Pulmonary artery endothelial cell (primary cell): ENCODE measurements around the gene PLEKHO2. TPM values are rescaled to one million over a fixed set of nuclear protein-coding genes. Genes with fewer than 3 reads are reported as not detected.

Source experiments
- DNase-seq: peaks from one replicate; pipeline ENCODE4 v3.0.0-alpha.2; 2011; ENCODE audit warnings: low read depth, low spot score
- total RNA-seq: library from RNA; depleted of rRNA; stranded (reverse); fragments of >200 nt; gene quantifications from 2 replicates; pipeline ENCODE4 v1.2.3, GENCODE V29; 2014

Gene PLEKHO2
- total RNA-seq, 1 donor from 2014 or later = 27.4 TPM

DNA sequence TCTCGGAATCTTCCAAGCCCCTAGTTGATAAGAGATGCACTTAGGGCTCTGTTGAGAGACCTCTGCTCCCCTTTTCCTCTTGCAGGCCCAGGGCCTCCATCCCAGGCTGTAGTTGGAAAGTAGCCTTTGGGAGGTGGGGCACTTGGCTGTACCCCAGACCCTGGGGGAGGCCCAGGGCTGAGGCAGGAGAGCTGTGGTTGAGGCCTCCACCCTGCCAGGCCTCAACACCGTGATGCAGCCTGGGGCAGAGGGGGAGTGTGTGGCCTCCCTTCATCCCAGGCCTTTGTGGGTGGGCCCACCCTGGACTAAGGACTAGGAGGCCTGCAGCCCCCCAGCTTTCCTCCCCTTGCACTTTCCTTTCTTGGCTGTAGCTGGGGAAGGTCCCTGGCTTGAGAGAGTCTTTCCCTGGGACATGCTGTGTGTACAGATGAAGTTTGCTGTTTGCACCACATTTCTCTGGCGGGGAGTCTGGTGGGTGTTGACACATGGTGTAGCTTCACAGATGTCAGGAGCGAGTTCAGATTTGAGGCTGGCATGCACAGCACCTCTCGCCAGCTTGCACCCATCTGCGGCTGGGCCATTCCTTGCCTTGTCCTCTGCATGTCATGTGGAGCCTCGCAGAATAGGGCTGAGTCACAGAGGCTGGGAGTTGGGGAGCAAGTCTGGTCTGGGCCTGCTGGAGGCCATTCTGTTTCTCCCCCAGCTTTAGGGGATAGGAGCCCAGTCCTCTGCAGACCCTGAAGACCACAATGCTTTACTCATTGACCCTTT, 13.7 kb downstream of the PLEKHO2 start:
- DNase-seq = no peak

DNA sequence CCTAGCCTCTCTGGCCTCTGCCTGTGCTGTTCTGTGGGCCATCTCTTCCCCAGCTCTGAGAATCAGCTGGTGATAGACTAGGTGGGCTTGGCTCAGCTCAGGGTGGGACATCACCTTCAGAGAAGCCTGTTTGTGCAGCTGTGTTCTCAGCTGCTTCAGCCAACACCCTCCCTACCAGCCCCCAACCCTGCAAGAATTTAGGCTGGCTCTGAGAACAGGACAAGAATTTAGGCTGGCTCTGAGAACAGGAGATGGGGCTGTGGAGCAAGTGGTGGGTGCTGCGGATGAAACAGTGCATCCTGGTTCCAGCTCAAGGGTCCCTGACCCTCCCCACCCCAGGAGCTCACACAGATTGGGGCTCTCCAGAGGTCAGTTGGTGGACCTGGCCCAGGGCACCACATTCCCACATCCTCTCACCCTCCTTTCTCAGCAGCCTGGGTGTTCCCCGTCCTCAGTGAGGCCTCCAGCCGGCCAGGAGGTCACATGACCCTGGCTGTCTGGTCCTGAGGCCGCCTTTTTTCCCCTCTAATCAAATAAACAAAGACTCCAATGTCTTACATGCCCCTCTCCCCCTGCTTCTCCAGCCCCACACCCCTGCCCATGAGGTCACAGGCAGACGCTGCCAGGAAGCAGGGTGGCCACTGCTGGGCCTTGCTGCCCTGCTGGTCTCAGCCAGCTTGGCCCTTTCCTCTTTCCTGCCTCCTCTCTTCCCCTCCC, 14.9 kb downstream of the PLEKHO2 start:
- DNase-seq = no peak

DNA sequence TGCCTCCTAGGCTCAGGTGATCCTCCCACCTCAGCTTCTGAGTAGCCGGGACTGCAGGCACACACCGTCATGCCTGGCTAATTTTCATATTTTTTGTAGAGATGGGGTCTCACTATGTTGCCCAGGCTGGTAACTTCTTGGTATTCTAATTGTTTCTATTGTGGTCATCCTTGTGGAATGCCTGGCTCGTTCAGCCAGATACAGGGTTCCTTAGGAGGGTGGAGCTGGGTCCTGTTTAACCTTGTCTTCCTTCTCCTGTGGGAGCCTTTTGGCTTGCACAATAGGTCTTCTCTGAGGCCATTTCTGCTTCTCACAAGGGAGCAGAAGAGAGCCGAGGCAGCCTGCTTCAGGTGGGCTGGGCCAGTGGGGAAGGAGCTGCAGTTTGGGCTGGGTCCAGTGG, 15.7 kb downstream of the PLEKHO2 start:
- DNase-seq = no peak

DNA sequence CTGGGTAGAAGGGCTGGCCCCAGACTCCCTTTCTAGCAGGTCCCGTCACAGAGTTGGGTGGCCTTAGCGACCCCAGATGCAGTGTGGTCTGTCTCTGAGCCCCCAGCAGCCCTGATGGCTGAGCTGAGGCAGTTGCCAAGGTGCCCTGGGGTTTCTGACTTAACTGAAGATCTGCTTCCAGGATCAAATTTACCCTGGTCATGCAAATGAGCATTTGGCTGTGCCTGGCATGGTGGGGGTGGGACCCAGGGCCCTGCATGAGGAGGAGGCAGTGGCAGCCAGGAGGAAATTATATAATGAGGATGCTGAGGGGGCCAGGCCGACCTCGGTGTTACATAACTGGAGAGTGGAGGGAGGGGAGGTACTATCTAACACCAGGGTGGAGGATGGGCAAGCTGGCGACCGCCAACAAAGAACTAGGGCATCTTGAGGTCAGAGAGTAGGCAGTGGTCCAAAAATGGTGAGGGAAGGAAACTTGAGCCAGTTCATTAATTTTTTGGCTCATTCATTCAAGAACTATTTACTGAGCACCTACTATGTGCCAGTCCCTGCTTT, 16.4 kb downstream of the PLEKHO2 start:
- no peak for DNase-seq

DNA sequence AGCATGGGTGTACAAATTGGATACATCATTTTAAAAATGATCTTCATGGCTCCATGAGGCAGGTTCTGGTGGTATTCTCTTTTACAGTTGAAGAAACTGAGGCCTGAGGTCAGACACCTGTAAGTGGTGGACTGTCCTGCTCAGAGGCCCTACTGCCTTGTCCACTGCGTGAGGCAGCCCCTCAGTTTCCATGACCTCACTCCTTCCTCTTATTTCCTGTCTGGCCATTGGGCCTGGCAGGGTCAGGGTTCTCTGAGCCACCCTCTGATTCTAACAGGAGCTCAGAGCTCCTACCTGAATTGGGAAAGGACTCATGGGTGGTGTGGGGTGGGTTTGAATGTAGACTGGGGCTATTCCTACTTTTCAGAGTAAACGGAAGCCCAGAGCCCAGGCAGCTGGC, 17.5 kb downstream of the PLEKHO2 start:
- no peak for DNase-seq

DNA sequence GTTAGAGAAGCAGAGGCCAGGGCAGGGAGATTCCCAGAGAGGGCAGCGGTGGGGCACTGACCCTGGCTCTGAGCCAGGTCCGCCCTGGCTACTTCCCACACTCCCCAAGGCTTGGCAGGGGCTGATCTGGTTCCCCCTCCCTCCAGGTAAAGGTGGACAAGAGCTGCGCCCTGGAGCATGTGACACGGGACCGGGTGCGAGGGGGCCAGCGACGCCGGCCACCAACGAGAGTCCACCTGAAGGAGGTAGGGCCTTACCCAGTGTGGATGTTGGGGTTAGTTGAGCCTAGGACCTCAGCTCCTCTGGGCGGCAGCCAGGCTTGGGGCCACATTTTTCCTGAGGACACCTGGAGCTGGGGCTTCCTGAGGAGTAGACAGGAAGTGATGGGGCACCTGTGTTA, 19.6 kb downstream of the PLEKHO2 start:
- no peak for DNase-seq

DNA sequence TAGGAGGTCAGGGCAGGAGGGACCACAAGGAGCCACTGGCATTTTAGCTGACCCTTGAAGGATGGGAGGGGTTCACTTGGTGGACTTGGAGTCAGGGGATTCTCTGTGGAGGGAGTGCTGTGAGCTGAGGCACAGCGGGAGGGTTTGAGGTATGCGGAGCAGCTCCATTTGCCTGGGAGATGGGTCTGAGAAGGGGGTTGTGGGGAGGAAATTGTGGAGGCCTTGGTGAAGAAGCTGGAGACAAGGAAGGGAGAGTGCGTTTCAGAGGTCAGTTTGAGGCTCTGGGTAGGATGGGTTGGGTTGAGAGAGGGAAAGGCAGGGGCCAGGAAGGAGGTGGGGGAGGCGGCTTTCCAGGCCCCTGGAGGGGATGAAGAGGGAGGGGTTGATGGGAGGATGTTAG, 20.2 kb downstream of the PLEKHO2 start:
- DNase-seq = no peak

DNA sequence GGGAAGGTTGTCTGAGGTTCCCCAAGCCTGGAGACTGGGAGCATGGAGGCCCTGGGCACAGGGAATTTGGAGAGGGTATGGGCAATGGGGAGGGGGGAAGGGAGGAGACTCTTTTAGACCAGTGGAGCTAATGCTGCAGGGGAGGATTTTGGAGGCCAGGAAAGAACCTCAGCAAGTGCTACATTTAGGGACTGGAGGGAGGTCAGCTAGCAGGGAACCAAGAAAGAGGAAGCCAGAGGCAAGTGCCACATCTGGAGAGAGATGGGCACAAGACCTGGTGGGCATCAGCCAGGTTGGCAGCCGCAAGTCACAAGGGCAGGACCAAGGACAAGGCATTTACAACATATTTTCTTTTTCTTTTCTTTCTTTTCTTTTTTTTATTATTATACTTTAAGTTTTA, 20.7 kb downstream of the PLEKHO2 start:
- no peak for DNase-seq

DNA sequence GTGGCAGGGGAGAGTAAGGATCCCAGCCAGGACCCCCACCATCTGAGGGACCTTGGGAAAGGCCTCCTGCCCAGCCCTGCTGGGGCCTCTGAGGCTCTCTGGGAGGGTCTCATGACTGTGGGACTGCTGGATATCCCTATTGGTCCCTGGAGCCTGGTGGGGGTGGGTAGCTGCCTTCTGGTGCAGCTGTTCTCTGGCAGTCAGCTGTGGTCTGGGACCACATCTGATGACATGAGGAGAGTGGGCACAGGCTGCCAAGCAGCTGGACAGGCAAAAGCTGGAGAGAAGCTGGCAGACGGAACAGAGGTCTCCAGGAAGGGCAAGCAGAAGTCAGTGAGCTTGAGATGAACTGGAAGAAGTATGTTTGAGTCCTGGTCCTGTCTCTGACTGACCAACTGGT, 22.4 kb downstream of the PLEKHO2 start:
- DNase-seq = no peak

DNA sequence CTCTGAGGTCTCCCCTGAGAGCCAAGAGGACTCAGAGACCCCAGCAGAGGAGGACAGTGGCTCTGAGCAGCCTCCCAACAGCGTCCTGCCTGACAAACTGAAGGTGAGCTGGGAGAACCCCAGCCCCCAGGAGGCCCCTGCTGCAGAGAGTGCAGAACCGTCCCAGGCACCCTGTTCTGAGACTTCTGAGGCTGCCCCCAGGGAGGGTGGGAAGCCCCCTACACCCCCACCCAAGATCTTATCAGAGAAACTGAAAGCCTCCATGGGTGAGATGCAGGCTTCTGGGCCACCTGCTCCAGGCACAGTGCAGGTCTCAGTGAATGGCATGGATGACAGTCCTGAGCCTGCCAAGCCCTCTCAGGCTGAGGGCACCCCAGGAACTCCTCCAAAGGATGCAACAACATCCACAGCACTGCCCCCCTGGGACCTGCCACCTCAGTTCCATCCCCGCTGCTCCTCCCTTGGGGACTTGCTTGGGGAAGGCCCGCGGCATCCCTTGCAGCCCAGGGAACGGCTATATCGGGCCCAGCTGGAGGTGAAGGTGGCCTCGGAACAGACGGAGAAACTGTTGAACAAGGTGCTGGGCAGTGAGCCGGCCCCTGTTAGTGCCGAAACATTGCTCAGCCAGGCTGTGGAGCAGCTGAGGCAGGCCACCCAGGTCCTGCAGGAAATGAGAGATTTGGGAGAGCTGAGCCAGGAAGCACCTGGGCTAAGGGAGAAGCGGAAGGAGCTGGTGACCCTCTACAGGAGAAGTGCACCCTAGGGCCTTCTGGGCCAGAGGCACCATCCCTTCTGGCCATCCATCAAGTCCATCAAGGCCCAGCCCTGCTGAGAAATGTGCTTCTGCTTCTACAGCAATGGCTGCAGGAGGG, 23.6 kb downstream of the PLEKHO2 start:
- no peak for DNase-seq

DNA sequence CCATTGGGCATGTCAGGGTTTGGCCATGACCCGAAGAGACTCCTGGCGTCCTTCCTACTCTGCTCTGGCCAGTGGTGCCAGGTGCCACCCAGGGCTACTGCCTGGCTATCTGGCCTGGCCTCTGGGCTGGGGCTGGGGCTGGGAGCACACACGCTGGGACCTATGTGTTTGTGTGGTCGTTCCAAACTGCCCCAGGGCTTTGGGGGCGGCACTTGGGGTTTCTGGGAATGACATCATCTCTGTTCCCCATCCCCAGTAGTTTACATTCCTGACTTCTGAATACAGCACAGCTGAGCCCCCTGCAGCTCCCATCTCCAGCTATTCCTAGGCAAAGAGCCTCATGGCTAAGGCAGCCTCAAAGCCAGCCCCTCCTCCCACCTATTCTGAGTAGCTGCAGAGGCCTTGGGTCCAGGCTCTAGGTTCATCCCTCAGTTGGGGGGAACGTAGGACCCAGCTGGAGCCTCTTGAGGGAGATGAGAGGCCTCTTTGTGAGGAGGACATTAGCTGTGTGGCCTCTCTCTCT, 24.3 kb downstream of the PLEKHO2 start:
- DNase-seq = no peak

DNA sequence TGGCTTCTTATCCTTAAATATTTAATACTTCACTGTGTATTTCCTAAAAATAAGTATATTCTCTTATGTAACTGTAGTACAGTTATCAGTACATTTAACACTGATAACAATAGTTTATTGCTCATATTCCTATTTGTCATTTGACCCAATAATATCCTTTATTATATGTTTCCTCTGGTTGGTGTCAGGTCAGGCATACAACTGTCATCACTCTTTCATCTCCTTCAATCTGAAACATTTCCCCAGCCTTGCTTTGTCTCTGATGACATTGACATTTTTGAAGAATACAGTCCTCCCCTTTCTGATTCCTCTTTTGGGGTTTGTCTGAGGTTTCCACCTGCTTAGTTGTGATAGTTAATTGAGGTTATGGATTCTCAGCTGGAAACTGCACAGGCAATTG, 27.8 kb downstream of the PLEKHO2 start:
- DNase-seq = no peak

DNA sequence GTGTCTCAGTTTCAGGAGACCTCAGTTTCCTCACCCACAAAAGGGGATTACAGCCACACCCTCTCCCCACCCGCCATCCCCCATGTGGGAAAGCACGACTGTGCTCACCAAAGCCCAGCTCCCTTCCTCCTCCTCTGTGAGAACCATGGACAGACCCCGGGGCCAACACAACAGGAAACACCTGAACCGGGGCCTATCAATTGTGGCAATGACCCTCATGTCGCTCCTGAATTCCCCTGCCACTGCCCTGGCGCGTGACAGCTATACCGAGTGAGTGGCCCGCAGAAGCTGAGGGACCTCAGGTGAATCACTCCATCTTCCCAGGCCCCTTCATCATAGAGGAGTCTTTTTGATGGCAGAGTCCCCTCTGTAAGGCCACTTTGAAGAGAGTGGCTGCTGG, 28.6 kb downstream of the PLEKHO2 start:
- DNase-seq = no peak

DNA sequence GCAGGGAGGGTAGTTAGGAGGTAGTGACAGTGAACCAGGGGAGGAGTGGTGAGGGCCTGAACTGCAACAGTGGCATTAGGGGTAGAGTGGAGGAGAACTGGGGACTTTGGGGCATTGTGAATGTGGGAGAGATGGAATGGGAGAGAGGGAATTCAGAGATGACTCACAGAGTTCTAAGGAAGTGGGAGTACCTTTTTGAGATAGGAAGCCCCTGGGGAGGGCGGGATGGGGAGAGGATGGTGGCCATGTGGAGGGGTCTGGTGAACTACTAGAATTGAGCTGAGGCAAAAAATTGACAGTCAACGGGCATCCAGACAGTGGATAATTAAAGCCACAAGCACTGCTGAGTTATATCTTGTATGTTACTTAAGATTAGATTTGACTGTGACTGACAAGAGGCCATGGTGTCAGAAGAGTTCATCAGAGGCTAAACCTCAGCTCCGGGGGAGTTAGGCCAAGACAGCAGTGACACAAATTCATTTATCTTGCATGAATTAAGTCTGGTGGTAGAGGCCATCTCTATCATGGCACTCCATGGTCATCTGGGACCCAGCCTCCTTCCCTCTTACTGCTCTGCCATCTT, 34.0 kb downstream of the PLEKHO2 start:
- no peak for DNase-seq

DNA sequence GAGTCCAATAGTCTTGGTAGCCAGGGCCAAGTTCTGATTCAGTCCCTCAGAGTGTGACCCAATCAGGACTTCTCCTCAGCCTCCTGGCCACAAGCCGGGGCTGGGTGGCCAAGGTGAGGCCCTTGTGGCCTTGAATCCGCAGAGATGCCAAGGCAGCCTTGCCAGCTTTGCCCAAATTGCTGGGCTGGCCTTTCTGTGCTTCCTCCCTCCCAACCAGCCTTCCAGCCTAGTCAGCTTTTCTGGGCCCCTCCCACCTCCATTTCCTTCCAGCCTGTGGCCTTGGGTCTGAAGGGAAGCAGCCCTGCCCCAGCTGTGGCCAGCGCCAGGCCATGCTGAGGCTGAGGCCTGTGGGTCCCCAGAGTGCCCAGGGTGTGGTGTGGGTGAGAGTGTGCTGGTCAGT, 35.7 kb downstream of the PLEKHO2 start:
- DNase-seq = no peak

DNA sequence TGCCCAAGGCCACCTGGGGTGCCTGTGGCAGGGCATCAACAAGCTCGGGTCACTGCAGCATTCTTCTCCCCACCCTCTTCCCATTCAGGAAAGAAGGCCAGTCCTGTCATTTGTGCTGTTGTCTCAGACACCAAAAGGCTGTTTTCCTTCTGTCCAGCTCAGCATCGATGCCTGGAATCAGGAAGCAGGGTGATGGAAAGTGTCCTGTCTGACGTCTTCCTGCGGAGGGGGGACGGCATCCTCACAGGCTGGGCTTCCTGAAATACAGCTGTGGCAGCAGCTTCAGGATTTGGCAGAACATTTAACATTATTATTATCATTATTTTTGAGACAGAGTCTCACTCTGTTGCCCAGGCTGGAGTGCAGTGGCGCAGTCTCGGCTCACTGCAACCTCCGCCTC, 37.0 kb downstream of the PLEKHO2 start:
- DNase-seq = no peak

DNA sequence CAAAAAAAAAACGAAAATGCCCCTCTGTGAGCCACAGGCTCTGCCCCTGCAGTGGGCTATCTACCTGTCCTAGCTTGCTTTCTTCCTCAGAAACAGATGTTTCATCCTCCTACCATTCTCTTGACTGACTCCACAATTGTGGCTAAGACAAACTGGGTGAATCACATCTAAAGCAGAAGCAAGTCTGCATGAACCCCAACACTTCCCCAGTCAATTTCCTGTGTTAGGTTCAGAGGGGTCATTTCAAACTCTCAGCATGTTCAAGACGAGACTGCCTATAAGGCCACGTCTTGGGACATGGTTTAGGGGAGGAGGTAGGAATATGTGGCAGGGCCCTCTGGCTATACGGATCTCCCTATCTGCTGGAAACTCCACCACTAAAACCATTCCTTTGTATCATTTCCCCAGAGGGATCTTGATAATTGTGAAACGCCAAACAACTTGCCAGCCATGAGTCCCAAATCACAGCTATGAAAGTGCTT, 41.4 kb downstream of the PLEKHO2 start:
- no peak for DNase-seq

DNA sequence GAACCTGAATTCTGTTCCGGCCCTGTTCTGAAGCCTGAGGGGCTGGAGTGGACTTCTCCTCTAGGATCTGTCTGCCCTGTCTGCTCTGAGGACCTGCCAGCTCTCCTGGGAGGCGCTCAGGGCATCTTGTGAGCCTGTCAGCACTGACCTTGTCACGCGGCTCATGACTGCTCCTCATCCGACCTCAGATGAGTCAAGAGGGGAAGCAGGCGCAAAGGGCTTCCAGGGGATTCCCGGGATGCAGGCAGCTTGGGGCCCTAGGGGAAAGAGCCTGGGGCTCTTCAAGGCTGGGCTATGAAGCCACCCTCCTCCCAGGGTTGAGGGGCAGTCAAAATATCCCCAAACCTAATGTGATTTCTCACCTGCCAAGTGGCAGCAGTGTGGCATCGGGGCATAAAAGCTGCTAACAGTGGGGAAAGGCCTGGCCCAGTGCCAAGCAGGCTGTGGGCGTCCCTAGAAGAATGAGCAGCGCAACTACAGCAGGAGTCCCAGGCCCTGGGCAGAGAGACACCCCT, 42.3 kb downstream of the PLEKHO2 start:
- peak; percentile 84 for DNase-seq

DNA sequence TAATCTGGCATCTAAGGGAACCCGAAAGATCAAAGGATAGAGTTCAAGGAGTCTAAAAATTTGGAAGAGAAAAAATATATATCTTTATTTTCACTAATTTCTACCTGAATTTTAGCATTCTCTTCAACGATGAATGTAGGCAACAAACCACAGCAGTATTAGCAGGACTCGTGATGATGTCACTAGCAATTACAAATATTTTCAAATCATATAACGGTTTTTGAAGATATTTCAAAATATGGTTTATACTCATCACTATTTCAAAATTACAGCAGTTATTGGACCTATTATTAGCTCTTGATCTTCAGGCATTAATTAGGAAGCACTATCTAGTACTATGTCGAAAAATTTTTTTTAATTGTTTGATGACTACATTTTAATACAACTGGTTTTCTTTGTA, 43.0 kb downstream of the PLEKHO2 start:
- DNase-seq = no peak

DNA sequence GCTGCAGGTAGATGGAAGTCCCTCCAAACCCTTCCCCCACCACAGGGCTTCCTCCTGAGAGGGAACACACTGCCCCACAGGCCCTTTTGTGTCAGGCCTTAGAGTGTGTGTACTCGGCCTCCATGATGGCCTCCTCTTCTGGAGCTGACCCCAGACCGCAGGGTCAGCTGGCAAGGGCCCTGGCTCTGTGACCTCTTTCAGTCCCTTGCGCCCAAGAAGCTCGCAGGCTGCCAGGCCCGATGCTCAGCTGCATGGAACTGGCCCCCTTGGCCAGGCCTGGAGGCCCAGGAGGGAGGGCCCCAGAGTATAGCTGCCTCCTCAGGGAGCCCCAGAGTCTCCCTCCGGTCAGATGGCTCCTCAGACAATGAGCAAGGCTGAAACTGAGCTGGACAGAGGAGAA, 46.6 kb downstream of the PLEKHO2 start:
- no peak for DNase-seq

DNA sequence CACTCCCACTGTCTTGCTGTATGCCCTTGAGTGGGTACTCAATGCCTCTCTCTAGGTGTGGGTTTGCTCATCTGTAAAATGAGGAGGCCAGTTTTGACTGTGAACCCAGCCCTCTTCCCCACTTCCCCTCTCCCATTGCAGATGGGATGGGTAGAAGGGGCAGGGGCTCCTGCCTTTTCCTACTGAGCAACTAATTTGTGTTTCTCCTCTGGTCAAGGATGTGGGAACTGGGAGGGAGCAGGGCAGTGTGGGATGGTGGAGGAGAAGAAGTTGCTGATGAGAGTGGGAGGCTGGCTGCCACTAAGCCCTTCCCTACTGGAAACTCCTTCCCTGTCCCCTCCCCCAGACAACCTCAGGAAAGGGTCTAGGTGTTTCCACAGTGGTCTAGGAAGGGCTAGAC, 49.8 kb downstream of the PLEKHO2 start:
- no peak for DNase-seq
